Neural cell (in vitro differentiated cells): ENCODE measurements around the gene ADCY5. TPM values are rescaled to one million over a fixed set of nuclear protein-coding genes. Genes with fewer than 3 reads are reported as not detected.

ENCODE experiments used
- H2AFZ ChIP-seq: fragments of 200-600, 300-800 bp; sonication (generic), shearing (Covaris generic); 2 replicates; pipeline ENCODE4 v1.6.0; 2014; ENCODE audit warnings: low read depth, mild to moderate bottlenecking, antibody characterized with exemption, low read length, moderate library complexity
- H3F3A ChIP-seq: fragments of 200-600 bp; shearing (Covaris generic); 2 replicates; pipeline ENCODE4 v1.6.1; 2016; ENCODE audit warnings: mild to moderate bottlenecking, moderate library complexity, mixed read lengths, antibody characterized with exemption, low read length; ENCODE audit not compliant: insufficient read depth, poor library complexity, severe bottlenecking
- H3K27ac ChIP-seq: fragments of 200-600, 300-800 bp; sonication (generic), shearing (Covaris generic); 2 replicates; pipeline ENCODE4 v1.5.1; 2014; ENCODE audit warnings: mild to moderate bottlenecking, low read length, moderate library complexity
- H3K27me3 ChIP-seq: fragments of 300-800, 200-600 bp; sonication (generic), shearing (Covaris generic); 2 replicates; pipeline ENCODE4 v1.6.0; 2014; ENCODE audit warnings: mild to moderate bottlenecking, low read depth, low read length, moderate library complexity; ENCODE audit not compliant: insufficient read depth
- H3K36me3 ChIP-seq: fragments of 300-800, 200-600 bp; sonication (generic), shearing (Covaris generic); 2 replicates; pipeline ENCODE4 v1.5.1; 2014; ENCODE audit warnings: mild to moderate bottlenecking, antibody characterized with exemption, low read length, moderate library complexity; ENCODE audit not compliant: insufficient read depth
- H3K4me2 ChIP-seq: fragments of 300-800, 200-600 bp; sonication (generic), shearing (Covaris generic); 2 replicates; pipeline ENCODE4 v1.6.0; 2014; ENCODE audit warnings: mild to moderate bottlenecking, low read length
- H3K4me3 ChIP-seq: fragments of 300-800, 200-600 bp; sonication (generic), shearing (Covaris generic); 2 replicates; pipeline ENCODE4 v1.5.1; 2014; ENCODE audit warnings: mild to moderate bottlenecking, low read length, moderate library complexity
- H3K79me2 ChIP-seq: fragments of 200-600 bp; shearing (Covaris generic); replicated peaks from 2 replicates; pipeline ENCODE4 v1.6.0; 2014; ENCODE audit warnings: mild to moderate bottlenecking, low read length, moderate library complexity; ENCODE audit not compliant: insufficient read depth
- H3K9ac ChIP-seq: fragments of 300-800, 200-600 bp; sonication (generic), shearing (Covaris generic); 2 replicates; pipeline ENCODE4 v1.6.1; 2016; ENCODE audit warnings: mild to moderate bottlenecking, low read length, mixed read lengths
- H3K9me2 ChIP-seq: fragments of 200-600 bp; shearing (Covaris generic); 2 replicates; pipeline ENCODE4 v1.6.1; 2016; ENCODE audit warnings: mild to moderate bottlenecking, low read length, mixed read lengths; ENCODE audit not compliant: insufficient read depth
- H3K9me3 ChIP-seq: fragments of 200-600, 300-800 bp; sonication (generic), shearing (Covaris generic); 2 replicates; pipeline ENCODE4 v1.6.1; 2016; ENCODE audit warnings: mild to moderate bottlenecking, mixed run types, low read length, moderate library complexity, mixed read lengths
- H4K20me1 ChIP-seq: fragments of 200-600 bp; shearing (Covaris generic); 2 replicates; pipeline ENCODE4 v1.6.1; 2016; ENCODE audit warnings: mild to moderate bottlenecking, mixed run types; ENCODE audit not compliant: insufficient read depth
- EP300 ChIP-seq: fragments of 450-650 bp; conservative IDR thresholded peaks from 2 replicates; pipeline ENCODE4 v1.6.1; 2014; ENCODE audit warnings: antibody characterized with exemption, mild to moderate bottlenecking, moderate library complexity; ENCODE audit not compliant: poor library complexity, severe bottlenecking
- EZH2 ChIP-seq: fragments of 200-600, 300-800 bp; shearing (Covaris generic), sonication (generic); IDR thresholded peaks from 2 replicates; pipeline ENCODE4 v1.6.1; 2014; ENCODE audit warnings: antibody characterized with exemption, low read length, borderline replicate concordance, mild to moderate bottlenecking; ENCODE audit not compliant: insufficient read depth, poor library complexity, severe bottlenecking
- MXI1 ChIP-seq: fragments of 450-650 bp; conservative IDR thresholded peaks from 2 replicates; pipeline ENCODE4 v1.6.1; 2014; ENCODE audit warnings: antibody characterized with exemption, mild to moderate bottlenecking; ENCODE audit not compliant: poor library complexity, severe bottlenecking
- POLR2AphosphoS5 ChIP-seq: IDR thresholded peaks from 2 replicates; pipeline ENCODE4 v1.6.1; 2012
- RAD21 ChIP-seq: fragments of 450-650 bp; conservative IDR thresholded peaks from 2 replicates; pipeline ENCODE4 v1.6.1; 2014; ENCODE audit warnings: antibody characterized with exemption, mild to moderate bottlenecking, moderate library complexity
- SMC3 ChIP-seq: fragments of 450-650 bp; conservative IDR thresholded peaks from 2 replicates; pipeline ENCODE4 v1.6.1; 2014; ENCODE audit warnings: antibody characterized with exemption, mild to moderate bottlenecking, moderate library complexity; ENCODE audit not compliant: poor library complexity
- TAF1 ChIP-seq: IDR thresholded peaks from 2 replicates; pipeline ENCODE4 v1.6.1; 2012; ENCODE audit warnings: low read depth
- polyA plus RNA-seq: library from polyadenylated mRNA; depleted of rRNA; stranded (reverse); fragments of >200 nt; gene quantifications from 2 replicates; pipeline ENCODE4 v1.2.3, GENCODE V29; 2014
- TF ChIP-seq, protein P1 (sequence below): IDR thresholded peaks from 2 replicates; pipeline ENCODE4 v1.6.1; 2012; ENCODE audit warnings: borderline replicate concordance
- TF ChIP-seq, protein P2 (sequence below): fragments of 450-650 bp; IDR thresholded peaks from 2 replicates; pipeline ENCODE4 v1.5.1; 2014; ENCODE audit warnings: antibody characterized with exemption, mild to moderate bottlenecking, moderate library complexity; ENCODE audit not compliant: poor library complexity, severe bottlenecking

Gene ADCY5
- polyA plus RNA-seq, 1 donor from 2014 or later, result 7.7 TPM

DNA sequence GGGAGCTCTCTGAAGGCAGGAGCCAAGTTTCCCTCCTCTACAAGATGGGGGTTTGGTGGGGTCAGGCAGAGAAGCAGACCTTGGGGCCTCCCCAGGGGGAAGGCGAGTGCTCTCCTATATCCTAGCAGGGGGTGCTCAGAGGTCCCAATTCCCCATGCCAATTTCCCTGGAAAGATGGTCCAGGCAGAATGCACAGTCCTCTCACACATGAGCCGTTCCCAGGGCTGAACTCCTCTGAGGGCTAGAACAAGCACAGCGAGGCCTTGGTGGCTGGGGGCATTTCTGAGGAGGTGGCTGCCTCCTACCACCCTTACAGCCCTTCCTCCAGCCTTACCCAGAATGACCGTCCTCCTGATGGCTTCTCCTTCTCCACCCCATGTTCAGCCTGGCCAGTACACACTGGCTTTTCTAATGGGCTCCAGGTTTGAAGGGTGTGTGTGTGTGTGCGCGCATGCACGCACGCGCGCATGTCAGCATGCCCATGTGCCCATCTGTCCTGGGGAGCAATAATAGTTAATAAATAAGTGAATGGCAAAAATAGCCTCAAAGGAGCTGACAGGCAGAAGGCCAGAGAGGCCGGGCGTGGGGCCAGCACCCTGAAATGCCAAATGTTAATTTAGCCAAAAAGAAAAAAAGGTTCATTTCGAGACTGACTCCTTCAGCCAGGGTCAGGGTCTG is 24.4 kb downstream of the ADCY5 start:
- Histone ChIP-seq H3K4me2 (no peak overlapping the region), H3K4me3 (no peak overlapping the region), H3K79me2 (no peaks in the 10 kb centered on the region), H4K20me1 (no peaks in the 10 kb centered on the region), H3K9ac (no peak overlapping the region), H3K9me3 (no peaks in the 10 kb centered on the region), H3K9me2 (no peaks in the 10 kb centered on the region), H3K27me3 (no peaks in the 10 kb centered on the region), H2AFZ (no peak overlapping the region), H3K27ac (no peak overlapping the region), H3K36me3 (no peaks in the 10 kb centered on the region), H3F3A (no peaks in the 10 kb centered on the region)
- TF ChIP-seq, protein P1, sequence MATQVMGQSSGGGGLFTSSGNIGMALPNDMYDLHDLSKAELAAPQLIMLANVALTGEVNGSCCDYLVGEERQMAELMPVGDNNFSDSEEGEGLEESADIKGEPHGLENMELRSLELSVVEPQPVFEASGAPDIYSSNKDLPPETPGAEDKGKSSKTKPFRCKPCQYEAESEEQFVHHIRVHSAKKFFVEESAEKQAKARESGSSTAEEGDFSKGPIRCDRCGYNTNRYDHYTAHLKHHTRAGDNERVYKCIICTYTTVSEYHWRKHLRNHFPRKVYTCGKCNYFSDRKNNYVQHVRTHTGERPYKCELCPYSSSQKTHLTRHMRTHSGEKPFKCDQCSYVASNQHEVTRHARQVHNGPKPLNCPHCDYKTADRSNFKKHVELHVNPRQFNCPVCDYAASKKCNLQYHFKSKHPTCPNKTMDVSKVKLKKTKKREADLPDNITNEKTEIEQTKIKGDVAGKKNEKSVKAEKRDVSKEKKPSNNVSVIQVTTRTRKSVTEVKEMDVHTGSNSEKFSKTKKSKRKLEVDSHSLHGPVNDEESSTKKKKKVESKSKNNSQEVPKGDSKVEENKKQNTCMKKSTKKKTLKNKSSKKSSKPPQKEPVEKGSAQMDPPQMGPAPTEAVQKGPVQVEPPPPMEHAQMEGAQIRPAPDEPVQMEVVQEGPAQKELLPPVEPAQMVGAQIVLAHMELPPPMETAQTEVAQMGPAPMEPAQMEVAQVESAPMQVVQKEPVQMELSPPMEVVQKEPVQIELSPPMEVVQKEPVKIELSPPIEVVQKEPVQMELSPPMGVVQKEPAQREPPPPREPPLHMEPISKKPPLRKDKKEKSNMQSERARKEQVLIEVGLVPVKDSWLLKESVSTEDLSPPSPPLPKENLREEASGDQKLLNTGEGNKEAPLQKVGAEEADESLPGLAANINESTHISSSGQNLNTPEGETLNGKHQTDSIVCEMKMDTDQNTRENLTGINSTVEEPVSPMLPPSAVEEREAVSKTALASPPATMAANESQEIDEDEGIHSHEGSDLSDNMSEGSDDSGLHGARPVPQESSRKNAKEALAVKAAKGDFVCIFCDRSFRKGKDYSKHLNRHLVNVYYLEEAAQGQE, result no peak
- no peak for TF ChIP-seq EP300
- TF ChIP-seq, protein P2, sequence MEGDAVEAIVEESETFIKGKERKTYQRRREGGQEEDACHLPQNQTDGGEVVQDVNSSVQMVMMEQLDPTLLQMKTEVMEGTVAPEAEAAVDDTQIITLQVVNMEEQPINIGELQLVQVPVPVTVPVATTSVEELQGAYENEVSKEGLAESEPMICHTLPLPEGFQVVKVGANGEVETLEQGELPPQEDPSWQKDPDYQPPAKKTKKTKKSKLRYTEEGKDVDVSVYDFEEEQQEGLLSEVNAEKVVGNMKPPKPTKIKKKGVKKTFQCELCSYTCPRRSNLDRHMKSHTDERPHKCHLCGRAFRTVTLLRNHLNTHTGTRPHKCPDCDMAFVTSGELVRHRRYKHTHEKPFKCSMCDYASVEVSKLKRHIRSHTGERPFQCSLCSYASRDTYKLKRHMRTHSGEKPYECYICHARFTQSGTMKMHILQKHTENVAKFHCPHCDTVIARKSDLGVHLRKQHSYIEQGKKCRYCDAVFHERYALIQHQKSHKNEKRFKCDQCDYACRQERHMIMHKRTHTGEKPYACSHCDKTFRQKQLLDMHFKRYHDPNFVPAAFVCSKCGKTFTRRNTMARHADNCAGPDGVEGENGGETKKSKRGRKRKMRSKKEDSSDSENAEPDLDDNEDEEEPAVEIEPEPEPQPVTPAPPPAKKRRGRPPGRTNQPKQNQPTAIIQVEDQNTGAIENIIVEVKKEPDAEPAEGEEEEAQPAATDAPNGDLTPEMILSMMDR, result no peak
- TF ChIP-seq MXI1, result no peak
- TF ChIP-seq POLR2AphosphoS5, result no peak
- TF ChIP-seq EZH2, result no peak
- no peak for TF ChIP-seq SMC3
- TF ChIP-seq TAF1, result no peak
- no peak for TF ChIP-seq RAD21

DNA sequence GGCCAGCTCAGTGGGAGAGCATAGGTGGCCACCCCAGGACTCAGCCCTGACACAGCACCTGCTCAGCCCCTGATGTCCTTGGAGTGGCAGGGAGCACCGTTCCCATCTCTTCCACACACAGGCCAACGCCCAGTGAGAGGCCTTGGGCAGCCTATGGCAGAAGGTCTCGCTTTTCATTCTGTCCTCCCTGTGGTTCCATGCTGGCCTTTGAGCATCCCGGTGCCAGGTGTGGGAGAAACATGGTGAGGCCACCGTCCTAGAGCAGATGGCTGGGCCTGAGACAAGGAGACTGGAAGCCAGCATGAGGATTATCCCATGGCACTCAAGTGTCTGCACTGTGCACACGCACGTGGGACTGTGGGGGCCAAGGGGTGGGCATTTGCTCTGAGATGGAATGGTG is 25.1 kb downstream of the ADCY5 start:
- Histone ChIP-seq H3K27me3 (no peaks in the 10 kb centered on the region), H3K79me2 (no peaks in the 10 kb centered on the region), H3K9ac (no peak overlapping the region), H3K27ac (no peak overlapping the region), H3K9me3 (no peaks in the 10 kb centered on the region), H3K4me3 (no peak overlapping the region), H3F3A (no peaks in the 10 kb centered on the region), H3K9me2 (no peaks in the 10 kb centered on the region), H3K36me3 (no peaks in the 10 kb centered on the region), H3K4me2 (no peak overlapping the region), H2AFZ (no peak overlapping the region), H4K20me1 (no peaks in the 10 kb centered on the region)
- no peak for TF ChIP-seq EZH2
- TF ChIP-seq, protein P1, result no peak
- no peak for TF ChIP-seq RAD21
- TF ChIP-seq EP300, result no peak
- no peak for TF ChIP-seq POLR2AphosphoS5
- TF ChIP-seq, protein P2, result no peak
- no peak for TF ChIP-seq SMC3
- TF ChIP-seq TAF1, result no peak
- no peak for TF ChIP-seq MXI1
